ENCODE measurements around the gene HRH1. TPM values are rescaled to one million over a fixed set of nuclear protein-coding genes. Genes with fewer than 3 reads are reported as not detected.

The HRH1 gene
- total RNA-seq, 1 donor = 9.8 TPM

GRCh38 chr3:11276901-11277300 lies 122.6 kb downstream of the HRH1 start:
- Histone ChIP-seq H4K20me1 (ENCODE audit: insufficient read depth, low read length) (no peaks in the 10 kb centered on the region), H3K27me3 (ENCODE audit: insufficient read depth, low read length) (no peaks in the 10 kb centered on the region), H3K27ac (ENCODE audit: low read depth, low read length) (no peak overlapping the region), H3K9me3 (ENCODE audit: low read depth, low read length) (no peaks in the 10 kb centered on the region), H3K4me1 (ENCODE audit: insufficient read depth, low read length) (peaks cover 24% of the 10 kb centered on the region), H2AFZ (ENCODE audit: low read length) (no peak overlapping the region), H3K4me3 (ENCODE audit: insufficient read depth, low read length) (no peak overlapping the region), H3K4me2 (ENCODE audit: insufficient read depth, low read length) (no peak overlapping the region), H3K36me3 (ENCODE audit: insufficient read depth, low read length) (peaks cover 18% of the 10 kb centered on the region), H3K79me2 (ENCODE audit: insufficient read depth, low read length) (peaks cover 87% of the 10 kb centered on the region)
- TF ChIP-seq, protein P1, sequence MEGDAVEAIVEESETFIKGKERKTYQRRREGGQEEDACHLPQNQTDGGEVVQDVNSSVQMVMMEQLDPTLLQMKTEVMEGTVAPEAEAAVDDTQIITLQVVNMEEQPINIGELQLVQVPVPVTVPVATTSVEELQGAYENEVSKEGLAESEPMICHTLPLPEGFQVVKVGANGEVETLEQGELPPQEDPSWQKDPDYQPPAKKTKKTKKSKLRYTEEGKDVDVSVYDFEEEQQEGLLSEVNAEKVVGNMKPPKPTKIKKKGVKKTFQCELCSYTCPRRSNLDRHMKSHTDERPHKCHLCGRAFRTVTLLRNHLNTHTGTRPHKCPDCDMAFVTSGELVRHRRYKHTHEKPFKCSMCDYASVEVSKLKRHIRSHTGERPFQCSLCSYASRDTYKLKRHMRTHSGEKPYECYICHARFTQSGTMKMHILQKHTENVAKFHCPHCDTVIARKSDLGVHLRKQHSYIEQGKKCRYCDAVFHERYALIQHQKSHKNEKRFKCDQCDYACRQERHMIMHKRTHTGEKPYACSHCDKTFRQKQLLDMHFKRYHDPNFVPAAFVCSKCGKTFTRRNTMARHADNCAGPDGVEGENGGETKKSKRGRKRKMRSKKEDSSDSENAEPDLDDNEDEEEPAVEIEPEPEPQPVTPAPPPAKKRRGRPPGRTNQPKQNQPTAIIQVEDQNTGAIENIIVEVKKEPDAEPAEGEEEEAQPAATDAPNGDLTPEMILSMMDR (IDR thresholded peaks at IDR 0.05; ENCODE audit: extremely low read depth, low read depth, low read length) = no peak
- DNase-seq (ENCODE audit: insufficient read length, low spot score, missing footprints) = no peak

- no peak overlapping the region for H3K27ac ChIP-seq (ENCODE audit: low read depth, low read length)
- no peak overlapping the region for H3K4me3 ChIP-seq (ENCODE audit: insufficient read depth, low read length)
- peaks cover 83% of the 10 kb centered on the region for H3K79me2 ChIP-seq (ENCODE audit: insufficient read depth, low read length)
- H3K9me3 ChIP-seq (ENCODE audit: low read depth, low read length) = no peaks in the 10 kb centered on the region
- no peaks in the 10 kb centered on the region for H4K20me1 ChIP-seq (ENCODE audit: insufficient read depth, low read length)
- no peaks in the 10 kb centered on the region for H3K27me3 ChIP-seq (ENCODE audit: insufficient read depth, low read length)
- TF ChIP-seq, protein P1 (IDR thresholded peaks at IDR 0.05; ENCODE audit: extremely low read depth, low read depth, low read length) = no peak
- H3K36me3 ChIP-seq (ENCODE audit: insufficient read depth, low read length) = peaks cover 28% of the 10 kb centered on the region
- no peak overlapping the region for H2AFZ ChIP-seq (ENCODE audit: low read length)
- no peak overlapping the region for H3K4me2 ChIP-seq (ENCODE audit: insufficient read depth, low read length)
- peaks cover 19% of the 10 kb centered on the region for H3K4me1 ChIP-seq (ENCODE audit: insufficient read depth, low read length)
- DNase-seq (ENCODE audit: insufficient read length, low spot score, missing footprints) = peak; percentile 9
Measured at GRCh38 chr3:11282250-11283138, 128.2 kb downstream of the HRH1 start.

GRCh38 chr3:11283139-11283475 lies 128.8 kb downstream of the HRH1 start:
- Histone ChIP-seq H3K4me1 (ENCODE audit: insufficient read depth, low read length) (peaks cover 25% of the 10 kb centered on the region), H3K27me3 (ENCODE audit: insufficient read depth, low read length) (no peaks in the 10 kb centered on the region), H3K4me2 (ENCODE audit: insufficient read depth, low read length) (no peak overlapping the region), H3K9me3 (ENCODE audit: low read depth, low read length) (no peaks in the 10 kb centered on the region), H3K79me2 (ENCODE audit: insufficient read depth, low read length) (peaks cover 81% of the 10 kb centered on the region), H4K20me1 (ENCODE audit: insufficient read depth, low read length) (no peaks in the 10 kb centered on the region), H3K4me3 (ENCODE audit: insufficient read depth, low read length) (no peak overlapping the region), H2AFZ (ENCODE audit: low read length) (no peak overlapping the region), H3K27ac (ENCODE audit: low read depth, low read length) (no peak overlapping the region), H3K36me3 (ENCODE audit: insufficient read depth, low read length) (peaks cover 28% of the 10 kb centered on the region)
- DNase-seq (ENCODE audit: insufficient read length, low spot score, missing footprints) = no peak
- TF ChIP-seq, protein P1 (IDR thresholded peaks at IDR 0.05; ENCODE audit: extremely low read depth, low read depth, low read length) = no peak

GRCh38 chr3:11284011-11284410 lies 129.7 kb downstream of the HRH1 start:
- Histone ChIP-seq H2AFZ (ENCODE audit: low read length) (no peak overlapping the region), H3K9me3 (ENCODE audit: low read depth, low read length) (no peaks in the 10 kb centered on the region), H3K4me2 (ENCODE audit: insufficient read depth, low read length) (no peak overlapping the region), H3K27ac (ENCODE audit: low read depth, low read length) (no peak overlapping the region), H3K36me3 (ENCODE audit: insufficient read depth, low read length) (peaks cover 28% of the 10 kb centered on the region), H3K27me3 (ENCODE audit: insufficient read depth, low read length) (no peaks in the 10 kb centered on the region), H3K4me1 (ENCODE audit: insufficient read depth, low read length) (peaks cover 25% of the 10 kb centered on the region), H4K20me1 (ENCODE audit: insufficient read depth, low read length) (no peaks in the 10 kb centered on the region), H3K4me3 (ENCODE audit: insufficient read depth, low read length) (no peak overlapping the region), H3K79me2 (ENCODE audit: insufficient read depth, low read length) (peaks cover 74% of the 10 kb centered on the region)
- DNase-seq (ENCODE audit: insufficient read length, low spot score, missing footprints) = no peak
- TF ChIP-seq, protein P1 (IDR thresholded peaks at IDR 0.05; ENCODE audit: extremely low read depth, low read depth, low read length) = no peak

Data from osteoblast (primary cell).